Measurements from ENCODE around the gene CDC42BPB. TPM values are rescaled to one million over a fixed set of nuclear protein-coding genes. Genes with fewer than 3 reads are reported as not detected.
A peak's percentile ranks its signal among the peaks of the same experiment; 100 is the strongest.
"Not testable (repeated sequence)": the region's sequence is repeated elsewhere in the genome, so short reads cannot be mapped to it uniquely, and the experiment has no call there.

Gene CDC42BPB
- total RNA-seq, 4 donors from 2014 or later = 93.9 to 132 (median 110) TPM

DNA sequence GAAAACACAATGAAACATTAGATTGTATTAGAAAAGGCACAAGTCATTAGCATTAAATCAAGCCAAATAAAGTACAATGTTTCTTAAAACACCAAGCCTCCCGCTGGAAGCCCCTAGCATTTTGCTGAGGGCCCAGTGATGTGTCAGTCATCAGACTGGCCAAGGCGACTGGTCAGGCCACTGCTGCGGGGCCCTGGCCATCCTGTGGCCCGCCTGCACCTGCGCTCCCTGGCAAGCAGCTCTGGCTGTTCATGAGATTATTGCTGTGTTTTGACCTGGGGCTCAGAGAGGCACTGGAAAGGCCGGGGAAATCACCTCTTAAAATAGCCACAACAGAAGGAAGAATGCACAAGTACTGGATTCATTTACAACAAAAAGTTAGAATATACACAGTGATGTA lies 159.1 kb downstream of the CDC42BPB start:
- peaks cover 0 to 50% (median 17%) of the 10 kb centered on the region in 4 donors for H3K36me3 ChIP-seq
- intact Hi-C loops (cut with DNase I) = no loop called here
- no peak for TF ChIP-seq POLR2AphosphoS5 (IDR thresholded peaks at IDR 0.05)
- TF ChIP-seq, protein P1, sequence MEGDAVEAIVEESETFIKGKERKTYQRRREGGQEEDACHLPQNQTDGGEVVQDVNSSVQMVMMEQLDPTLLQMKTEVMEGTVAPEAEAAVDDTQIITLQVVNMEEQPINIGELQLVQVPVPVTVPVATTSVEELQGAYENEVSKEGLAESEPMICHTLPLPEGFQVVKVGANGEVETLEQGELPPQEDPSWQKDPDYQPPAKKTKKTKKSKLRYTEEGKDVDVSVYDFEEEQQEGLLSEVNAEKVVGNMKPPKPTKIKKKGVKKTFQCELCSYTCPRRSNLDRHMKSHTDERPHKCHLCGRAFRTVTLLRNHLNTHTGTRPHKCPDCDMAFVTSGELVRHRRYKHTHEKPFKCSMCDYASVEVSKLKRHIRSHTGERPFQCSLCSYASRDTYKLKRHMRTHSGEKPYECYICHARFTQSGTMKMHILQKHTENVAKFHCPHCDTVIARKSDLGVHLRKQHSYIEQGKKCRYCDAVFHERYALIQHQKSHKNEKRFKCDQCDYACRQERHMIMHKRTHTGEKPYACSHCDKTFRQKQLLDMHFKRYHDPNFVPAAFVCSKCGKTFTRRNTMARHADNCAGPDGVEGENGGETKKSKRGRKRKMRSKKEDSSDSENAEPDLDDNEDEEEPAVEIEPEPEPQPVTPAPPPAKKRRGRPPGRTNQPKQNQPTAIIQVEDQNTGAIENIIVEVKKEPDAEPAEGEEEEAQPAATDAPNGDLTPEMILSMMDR (IDR thresholded peaks at IDR 0.05) = no peak
- TF ChIP-seq EP300 (IDR thresholded peaks at IDR 0.05) = no peak
- no peak for TF ChIP-seq POLR2A (IDR thresholded peaks at IDR 0.05; ENCODE audit: low read depth)

DNA sequence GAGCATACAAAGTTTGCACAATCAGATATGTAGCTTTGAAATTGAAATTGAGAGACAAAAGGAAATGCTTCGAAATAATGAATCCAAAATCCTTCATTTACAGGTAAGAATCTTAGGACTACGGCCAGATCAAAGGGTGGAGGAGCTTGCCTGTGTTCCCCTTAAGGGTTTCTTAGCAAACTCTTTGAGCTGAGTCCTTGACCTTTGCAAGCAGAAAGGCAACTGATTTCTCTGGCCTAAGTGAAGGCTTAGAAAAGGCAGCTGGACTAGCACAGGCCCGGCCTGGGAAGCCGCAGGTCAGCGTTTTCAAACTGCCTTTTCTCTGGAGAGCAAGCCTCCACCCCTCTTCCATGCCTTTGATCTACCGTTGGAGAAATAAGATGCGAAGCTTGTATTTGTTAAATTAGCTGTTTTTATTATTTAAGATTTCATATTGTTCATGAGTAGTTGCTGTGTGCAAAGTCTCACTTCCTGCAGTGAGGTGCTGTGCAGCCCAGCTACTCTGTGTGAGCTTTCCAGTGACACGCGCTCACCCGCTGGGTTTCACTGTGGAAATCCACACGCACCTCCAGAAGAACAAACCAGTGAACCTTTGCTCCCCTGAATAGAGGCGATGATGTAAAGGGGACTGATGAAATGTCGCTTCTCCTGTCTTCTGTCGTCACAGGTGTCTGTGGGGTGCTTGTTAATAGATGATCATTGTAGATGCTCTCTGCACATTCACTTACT lies 159.9 kb downstream of the CDC42BPB start:
- H3K27me3 ChIP-seq = no peaks in the 10 kb centered on the region

More for the DNA sequence above, 159.1 kb downstream of the CDC42BPB start:
- Histone ChIP-seq H3K4me3 (no peak overlapping the region), H3K27ac (replicated peaks in 1 of 4) (no peak overlapping the region), H3K4me1 (peaks cover 0 to 12% (median 9%) of the 10 kb centered on the region in 4 donors), H3K9me3 (no peaks in the 10 kb centered on the region), H3K27me3 (no peaks in the 10 kb centered on the region)
- WGBS = 82% methylated on average over 6 of the region's 6 CpGs
- DNase-seq (ENCODE audit: extremely low spot score) = no peak

DNA sequence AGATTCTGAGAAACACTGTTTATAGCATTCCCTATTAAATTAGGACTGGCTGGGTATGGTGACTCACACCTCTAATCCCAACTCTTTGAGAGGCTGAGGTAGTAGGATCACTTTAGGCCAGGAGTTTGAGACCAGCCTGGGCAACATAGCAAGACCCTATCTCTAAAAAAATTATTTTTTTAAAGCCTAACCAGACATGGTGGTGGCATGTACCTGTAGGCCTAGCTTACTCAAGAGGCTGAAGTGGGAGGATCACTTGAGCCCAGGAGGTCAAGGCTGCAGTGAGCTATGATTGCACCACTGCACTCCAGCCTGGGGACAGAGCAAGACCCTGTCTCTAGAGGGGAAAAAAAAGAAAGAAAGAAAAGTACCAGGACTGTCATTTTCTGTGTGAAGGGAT lies 160.6 kb downstream of the CDC42BPB start:
- H3K27me3 ChIP-seq; DNase-seq (ENCODE audit: extremely low spot score); H3K27ac ChIP-seq (replicated peaks in 1 of 4); intact Hi-C loops (cut with DNase I); H3K4me3 ChIP-seq; H3K9me3 ChIP-seq: not testable (repeated sequence)
- H3K4me1 ChIP-seq = peaks cover 0 to 18% (median 16%) of the 10 kb centered on the region in 4 donors
- H3K36me3 ChIP-seq = peaks cover 0 to 44% (median 15%) of the 10 kb centered on the region in 4 donors

More for the DNA sequence above, 159.9 kb downstream of the CDC42BPB start:
- peaks cover 0 to 44% (median 15%) of the 10 kb centered on the region in 4 donors for H3K36me3 ChIP-seq
- no peak for TF ChIP-seq POLR2AphosphoS5 (IDR thresholded peaks at IDR 0.05)
- TF ChIP-seq, protein P1 (IDR thresholded peaks at IDR 0.05) = no peak
- no peak for TF ChIP-seq EP300 (IDR thresholded peaks at IDR 0.05)
- DNase-seq (ENCODE audit: extremely low spot score) = no peak
- 94% methylated on average over 14 of the region's 14 CpGs for WGBS
- intact Hi-C loops (cut with DNase I) = no loop called here
- H3K4me1 ChIP-seq = peaks cover 0 to 18% (median 14%) of the 10 kb centered on the region in 4 donors
- H3K27ac ChIP-seq (replicated peaks in 1 of 4) = no peak overlapping the region
- H3K4me3 ChIP-seq = no peak overlapping the region
- no peaks in the 10 kb centered on the region for H3K9me3 ChIP-seq

DNA sequence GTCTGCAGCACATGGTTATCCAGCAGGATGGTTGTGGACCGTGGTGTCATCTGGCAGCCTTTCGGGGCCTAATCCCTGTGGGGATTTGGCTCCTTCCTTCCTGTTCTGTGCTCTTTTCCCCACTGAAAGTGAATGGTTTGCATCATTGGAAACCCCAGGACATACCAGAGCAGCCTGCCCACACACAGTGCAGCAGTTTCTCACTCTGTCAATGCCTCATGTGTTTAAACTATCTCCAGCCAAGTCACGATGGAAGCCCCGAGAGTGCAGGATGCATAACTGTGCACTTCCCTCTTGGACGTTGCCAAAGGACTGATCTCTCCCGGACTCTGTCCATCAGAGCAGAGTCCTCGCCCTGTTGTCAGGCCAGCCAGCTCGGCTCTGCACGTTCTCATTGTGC lies 163.9 kb downstream of the CDC42BPB start:
- Histone ChIP-seq H3K36me3 (peaks cover 3 to 43% (median 19%) of the 10 kb centered on the region in 4 donors), H3K27me3 (no peaks in the 10 kb centered on the region), H3K4me3 (no peak overlapping the region), H3K4me1 (peaks cover 0 to 22% (median 16%) of the 10 kb centered on the region in 4 donors), H3K27ac (replicated peaks in 1 of 4) (peak overlapping the region; percentile 50 to 72 (median 52)), H3K9me3 (no peaks in the 10 kb centered on the region)
- 24% methylated on average over 9 of the region's 9 CpGs for WGBS
- DNase-seq (ENCODE audit: extremely low spot score) = no peak
- intact Hi-C loops (cut with DNase I) = no loop called here
- TF ChIP-seq POLR2A (IDR thresholded peaks at IDR 0.05; ENCODE audit: low read depth) = no peak
- TF ChIP-seq POLR2AphosphoS5 (IDR thresholded peaks at IDR 0.05) = peak; percentile 75 to 94
- TF ChIP-seq EP300 (IDR thresholded peaks at IDR 0.05) = no peak
- TF ChIP-seq, protein P1 (IDR thresholded peaks at IDR 0.05) = no peak

DNA sequence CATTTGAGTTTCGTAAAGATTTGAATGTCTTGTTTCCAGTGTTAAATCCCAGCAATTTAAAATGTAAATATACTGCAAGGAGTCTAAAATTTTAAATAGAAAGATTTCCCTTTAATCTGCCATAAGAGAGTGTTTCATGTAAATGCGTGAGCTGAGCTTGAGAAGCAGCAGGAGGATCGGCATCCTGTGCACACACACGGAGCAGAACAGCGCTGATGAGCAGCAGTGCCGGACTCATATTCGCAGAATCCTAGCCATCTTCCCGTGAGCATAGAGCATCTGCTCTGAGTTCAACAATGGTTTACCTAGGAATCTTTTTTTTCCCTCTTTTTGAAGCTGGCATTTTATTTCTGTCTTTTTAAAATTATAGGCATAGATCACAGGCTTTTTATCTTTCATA lies 164.7 kb downstream of the CDC42BPB start:
- H3K27me3 ChIP-seq = no peaks in the 10 kb centered on the region
- no peak overlapping the region for H3K4me3 ChIP-seq
- H3K36me3 ChIP-seq = peaks cover 3 to 43% (median 19%) of the 10 kb centered on the region in 4 donors
- TF ChIP-seq, protein P1 (IDR thresholded peaks at IDR 0.05) = no peak
- TF ChIP-seq EP300 (IDR thresholded peaks at IDR 0.05) (no peak), POLR2AphosphoS5 (IDR thresholded peaks at IDR 0.05) (no peak), POLR2A (IDR thresholded peaks at IDR 0.05; ENCODE audit: low read depth) (no peak)
- H3K27ac ChIP-seq (replicated peaks in 1 of 4) = peak overlapping the region in 3 of 4 donors; percentile 50 to 72 (median 53)
- H3K9me3 ChIP-seq = no peaks in the 10 kb centered on the region
- WGBS = 93% methylated on average over 8 of the region's 8 CpGs
- no peak for DNase-seq (ENCODE audit: extremely low spot score)
- peaks cover 0 to 22% (median 16%) of the 10 kb centered on the region in 4 donors for H3K4me1 ChIP-seq
- intact Hi-C loops (cut with DNase I) = no loop called here

Data from esophagus muscularis mucosa (tissue), 4 donors.